Heart left ventricle (tissue), 13 donors: ENCODE measurements around the gene STAC2.

ENCODE experiments used
- CTCF ChIP-seq, 12 donors: fragments of 200-600 bp; sonication (generic) in 4 of 12; IDR thresholded peaks; one replicate each; pipeline versions ENCODE4 v1.5.0 to v1.8.0; 2018 to 2022; ENCODE audit warnings: antibody characterized with exemption in 12 of 12, mild to moderate bottlenecking in 5 of 12
- POLR2A ChIP-seq, 2 donors: fragments of 450-650 bp; IDR thresholded peaks; one replicate each; pipeline ENCODE4 v1.6.1; 2017; ENCODE audit warnings: antibody characterized with exemption in 2 of 2, mild to moderate bottlenecking in 2 of 2, moderate library complexity in 2 of 2
- donor health status: ischemic (EF 13 %, LVEDD 7.1; RV severe dilation, severe dysfunction).
- donor health status: DM: no; HTN: yes; CAD: no.
- donor health status: DM: no; HTN: no; CAD: no.
- donor health status: ischemic (EF 25% LVEDD 6.9; RV normal size, moderate dysfunction).
- donor health status: ischemic (EF 25% LVEDD 5.7; RV mildly dilated, moderate dysfunction).
- donor health status: ischemic (EF 35%, LVEDD 5.7; RV mildly dilated, moderate dysfunction).
- donor health status: nonischemic (EF 11% LVEDD 7.7; RV severe dilation, severe dysfunction).
- donor health status: DM: yes; HTN: yes; CAD: no.
- donor health status: PGD.
- donor health status: ischemic (EF 29% LVEDD 5.4; RV normal size, mild dysfunction).
- donor health status: nonischemic (EF 23%, LVEDD 6.1; RV moderate dilation, normal function).

GRCh38 chr17:39244016-39244599 is 18.4 kb upstream of the STAC2 start:
- TF ChIP-seq CTCF (IDR thresholded peaks at IDR 0.05) (no peak), POLR2A (IDR thresholded peaks at IDR 0.05) (no peak)
